Measurements from ENCODE around the gene APMAP. TPM values are rescaled to one million over a fixed set of nuclear protein-coding genes. Genes with fewer than 3 reads are reported as not detected.

Gene APMAP
- total and polyA plus RNA-seq, 4 donors = 40.8 to 87.0 (median 62.9) TPM

- no peak for DNase-seq
- 32 to 74% methylated on average over 3 of the region's 3 CpGs for WGBS, 2 donors
- peaks cover 0 to 2% (median 0%) of the 10 kb centered on the region in 4 donors for H3K36me3 ChIP-seq (ENCODE audit: control insufficient read depth in 4 of 4, insufficient read depth in 4 of 4, low read length in 4 of 4)
- no peaks in the 10 kb centered on the region for H3K27me3 ChIP-seq (ENCODE audit: control insufficient read depth in 3 of 3, insufficient read depth in 3 of 3, low read length in 2 of 3)
- peaks cover 4 to 15% (median 4%) of the 10 kb centered on the region in 5 donors for H3K4me1 ChIP-seq (ENCODE audit: control insufficient read depth in 5 of 5, insufficient read depth in 5 of 5, low read length in 5 of 5)
- no peak overlapping the region for H3K4me3 ChIP-seq
- no peak overlapping the region for H3K9ac ChIP-seq (ENCODE audit: insufficient read depth in 1 of 2, low read length in 2 of 2)
- H3K9me3 ChIP-seq (ENCODE audit: control insufficient read depth in 4 of 4, insufficient read depth in 3 of 4, low read length in 3 of 4) = no peaks in the 10 kb centered on the region
- no peak for TF ChIP-seq CTCF (IDR thresholded peaks at IDR 0.05; ENCODE audit: control extremely low read depth, extremely low read depth)
- no peak for ATAC-seq (ENCODE audit: insufficient read depth, low FRiP score)
- H3K27ac ChIP-seq (ENCODE audit: low read depth in 1 of 2, low read length in 1 of 2) = no peak overlapping the region
Observed at GRCh38 chr20:24989162-24989561, 3.4 kb downstream of the APMAP start.

GRCh38 chr20:24987873-24988835, 4.4 kb downstream of the APMAP start:
- H3K27ac ChIP-seq (ENCODE audit: low read depth in 1 of 2, low read length in 1 of 2) = no peak overlapping the region
- WGBS, 2 donors = 81 to 87% methylated on average over 7 of the region's 7 CpGs
- ATAC-seq (ENCODE audit: insufficient read depth, low FRiP score) (no peak), DNase-seq (no peak)
- H3K27me3 ChIP-seq (ENCODE audit: control insufficient read depth in 3 of 3, insufficient read depth in 3 of 3, low read length in 2 of 3) = no peaks in the 10 kb centered on the region
- peaks cover 0 to 3% (median under 1%) of the 10 kb centered on the region in 4 donors for H3K36me3 ChIP-seq (ENCODE audit: control insufficient read depth in 4 of 4, insufficient read depth in 4 of 4, low read length in 4 of 4)
- TF ChIP-seq CTCF (IDR thresholded peaks at IDR 0.05; ENCODE audit: control extremely low read depth, extremely low read depth) = no peak
- no peaks in the 10 kb centered on the region for H3K9me3 ChIP-seq (ENCODE audit: control insufficient read depth in 4 of 4, insufficient read depth in 3 of 4, low read length in 3 of 4)
- H3K4me3 ChIP-seq = no peak overlapping the region
- H3K9ac ChIP-seq (ENCODE audit: insufficient read depth in 1 of 2, low read length in 2 of 2) = no peak overlapping the region
- peaks cover 0 to 11% (median 4%) of the 10 kb centered on the region in 5 donors for H3K4me1 ChIP-seq (ENCODE audit: control insufficient read depth in 5 of 5, insufficient read depth in 5 of 5, low read length in 5 of 5)

- H3K9ac ChIP-seq (ENCODE audit: insufficient read depth in 1 of 2, low read length in 2 of 2) = no peak overlapping the region
- TF ChIP-seq CTCF (IDR thresholded peaks at IDR 0.05; ENCODE audit: control extremely low read depth, extremely low read depth) = no peak
- H3K27ac ChIP-seq (ENCODE audit: low read depth in 1 of 2, low read length in 1 of 2) = no peak overlapping the region
- ATAC-seq (ENCODE audit: insufficient read depth, low FRiP score) (no peak), DNase-seq (no peak)
- H3K9me3 ChIP-seq (ENCODE audit: control insufficient read depth in 4 of 4, insufficient read depth in 3 of 4, low read length in 3 of 4) = no peaks in the 10 kb centered on the region
- WGBS, 2 donors = 42 to 75% methylated on average over 2 of the region's 2 CpGs
- peaks cover 0 to 9% (median 4%) of the 10 kb centered on the region in 5 donors for H3K4me1 ChIP-seq (ENCODE audit: control insufficient read depth in 5 of 5, insufficient read depth in 5 of 5, low read length in 5 of 5)
- H3K36me3 ChIP-seq (ENCODE audit: control insufficient read depth in 4 of 4, insufficient read depth in 4 of 4, low read length in 4 of 4) = peaks cover 0 to 5% (median 3%) of the 10 kb centered on the region in 4 donors
- H3K27me3 ChIP-seq (ENCODE audit: control insufficient read depth in 3 of 3, insufficient read depth in 3 of 3, low read length in 2 of 3) = no peaks in the 10 kb centered on the region
- H3K4me3 ChIP-seq = no peak overlapping the region
Observed at GRCh38 chr20:24987244-24987643, 5.3 kb downstream of the APMAP start.

All from lung (tissue), 12 donors.